OCI-LY3 (cell line): ENCODE measurements around the gene EXOSC10.

Experiments used
- EZH2phosphoT487 ChIP-seq: fragments of 200-600 bp; shearing (Covaris generic); IDR thresholded peaks from 2 replicates; pipeline ENCODE4 v1.6.1; 2018; ENCODE audit warnings: antibody characterized with exemption, mixed run types, low read depth
- TF ChIP-seq, protein P1 (sequence below): fragments of 200-600, 300-600 bp; sonication (generic); IDR thresholded peaks from 2 replicates; pipeline ENCODE4 v1.5.1; 2014; ENCODE audit warnings: antibody characterized with exemption, low read length, low read depth

DNA sequence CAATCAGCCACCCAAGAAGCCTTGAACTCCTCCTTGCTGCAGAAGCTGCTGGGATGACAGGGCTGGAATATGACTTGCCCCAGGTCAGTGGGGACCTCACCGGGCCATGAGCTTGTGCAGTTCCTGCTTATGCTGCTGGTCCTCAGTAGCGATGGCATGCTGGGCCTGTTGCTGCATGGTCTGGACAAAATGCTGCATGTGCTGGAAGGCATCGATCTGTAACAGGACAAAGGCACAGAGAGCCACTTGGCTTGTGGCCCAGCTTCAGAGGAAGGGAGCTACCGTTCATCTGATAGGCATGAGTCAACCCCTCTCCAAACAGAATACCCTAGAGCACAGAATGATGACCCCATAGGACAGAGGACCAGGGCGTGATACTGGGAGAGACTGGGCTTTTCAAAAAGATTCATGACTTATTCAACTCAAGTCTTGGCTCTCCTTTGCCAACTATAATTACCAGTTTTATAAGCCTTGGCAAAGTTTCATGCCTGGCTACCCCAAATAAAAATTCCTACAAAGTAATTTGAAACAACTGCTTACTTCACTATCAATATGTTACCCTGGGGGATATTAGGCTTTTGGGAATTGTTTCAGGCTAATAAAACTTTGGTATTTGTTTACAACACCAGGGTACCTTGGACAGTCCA, 34.7 kb upstream of the EXOSC10 start:
- TF ChIP-seq, protein P1, sequence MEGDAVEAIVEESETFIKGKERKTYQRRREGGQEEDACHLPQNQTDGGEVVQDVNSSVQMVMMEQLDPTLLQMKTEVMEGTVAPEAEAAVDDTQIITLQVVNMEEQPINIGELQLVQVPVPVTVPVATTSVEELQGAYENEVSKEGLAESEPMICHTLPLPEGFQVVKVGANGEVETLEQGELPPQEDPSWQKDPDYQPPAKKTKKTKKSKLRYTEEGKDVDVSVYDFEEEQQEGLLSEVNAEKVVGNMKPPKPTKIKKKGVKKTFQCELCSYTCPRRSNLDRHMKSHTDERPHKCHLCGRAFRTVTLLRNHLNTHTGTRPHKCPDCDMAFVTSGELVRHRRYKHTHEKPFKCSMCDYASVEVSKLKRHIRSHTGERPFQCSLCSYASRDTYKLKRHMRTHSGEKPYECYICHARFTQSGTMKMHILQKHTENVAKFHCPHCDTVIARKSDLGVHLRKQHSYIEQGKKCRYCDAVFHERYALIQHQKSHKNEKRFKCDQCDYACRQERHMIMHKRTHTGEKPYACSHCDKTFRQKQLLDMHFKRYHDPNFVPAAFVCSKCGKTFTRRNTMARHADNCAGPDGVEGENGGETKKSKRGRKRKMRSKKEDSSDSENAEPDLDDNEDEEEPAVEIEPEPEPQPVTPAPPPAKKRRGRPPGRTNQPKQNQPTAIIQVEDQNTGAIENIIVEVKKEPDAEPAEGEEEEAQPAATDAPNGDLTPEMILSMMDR: no peak
- TF ChIP-seq EZH2phosphoT487: no peak
